WTC11 (cell line): ENCODE results near the gene RUNX1. TPM values are rescaled to one million over a fixed set of nuclear protein-coding genes. Genes with fewer than 3 reads are reported as not detected.

Experiments
- ATAC-seq: fragments of 200-7000 bp; cut with Tn5 transposase; 2 replicates; pipeline ENCODE4 v1.10.0; 2021; ENCODE audit warnings: mild to moderate bottlenecking, moderate library complexity
- CTCF ChIA-PET: fragments of 300-600 bp; sonication (Branson Sonifier 250); formaldehyde crosslinking; loops from one replicate; lab custom pipeline; 2021; ENCODE audit warnings: antibody characterized with exemption; lab: Charles Lee
- POLR2A ChIA-PET: fragments of 350-600 bp; sonication (Branson Sonifier 250); formaldehyde crosslinking; loops from one replicate; lab custom pipeline; 2021; ENCODE audit warnings: antibody characterized with exemption; lab: Charles Lee
- DNase-seq: peaks from one replicate; pipeline ENCODE4 v3.0.0; 2021; ENCODE audit warnings: low spot score
- H3K27ac Mint-ChIP-seq: 2 replicates; pipeline ENCODE4 v1.8.0; 2021; ENCODE audit warnings: mixed read lengths
- H3K27me3 Mint-ChIP-seq: 2 replicates; pipeline ENCODE4 v1.8.0; 2021; ENCODE audit warnings: low read depth, mild to moderate bottlenecking, moderate library complexity, mixed read lengths
- H3K36me3 Mint-ChIP-seq: 2 replicates; pipeline ENCODE4 v1.8.0; 2021; ENCODE audit warnings: mixed read lengths
- H3K4me1 Mint-ChIP-seq: 2 replicates; pipeline ENCODE4 v1.8.0; 2022; ENCODE audit warnings: mixed read lengths
- H3K4me3 Mint-ChIP-seq: 2 replicates; pipeline ENCODE4 v1.8.0; 2021; ENCODE audit warnings: mild to moderate bottlenecking, moderate library complexity, mixed read lengths
- H3K9me3 Mint-ChIP-seq: 2 replicates; pipeline ENCODE4 v1.8.0; 2021; ENCODE audit warnings: mixed read lengths
- FOXP1 ChIP-seq: sonication (generic); formaldehyde crosslinking; IDR thresholded peaks from 2 replicates; pipeline ENCODE4 v1.8.0; 2022; ENCODE audit warnings: missing genetic modification reagents, mild to moderate bottlenecking, moderate library complexity, borderline replicate concordance
- GTF2I ChIP-seq: fragments of 250-450 bp; sonication (Bioruptor Pico); conservative IDR thresholded peaks from 2 replicates; pipeline ENCODE4 v1.4.0; 2021; ENCODE audit warnings: mild to moderate bottlenecking
- IRF2 ChIP-seq: sonication (generic); formaldehyde crosslinking; IDR thresholded peaks from 2 replicates; pipeline ENCODE4 v1.8.0; 2022; ENCODE audit warnings: low read depth, missing genetic modification reagents, borderline replicate concordance
- PRDM15 ChIP-seq: sonication (generic); formaldehyde crosslinking; IDR thresholded peaks from 2 replicates; pipeline ENCODE4 v1.8.0; 2022; ENCODE audit warnings: missing genetic modification reagents
- TEAD1 ChIP-seq: sonication (generic); formaldehyde crosslinking; IDR thresholded peaks from 2 replicates; pipeline ENCODE4 v1.8.0; 2022; ENCODE audit warnings: mild to moderate bottlenecking, missing genetic modification reagents
- ZBTB21 ChIP-seq: sonication (generic); formaldehyde crosslinking; IDR thresholded peaks from 2 replicates; pipeline ENCODE4 v1.8.1; 2023; ENCODE audit warnings: mild to moderate bottlenecking, missing genetic modification reagents, borderline replicate concordance
- ZNF416 ChIP-seq: fragments of 250-450 bp; sonication (Bioruptor Pico); IDR thresholded peaks from 2 replicates; pipeline ENCODE4 v1.9.0; 2021; ENCODE audit warnings: mild to moderate bottlenecking, inconsistent platforms
- total RNA-seq: library from RNA; stranded (reverse); gene quantifications from 3 replicates; pipeline ENCODE4 v1.2.3, GENCODE V29; 2021
- TF ChIP-seq, protein P1 (sequence below): sonication (generic); formaldehyde crosslinking; IDR thresholded peaks from 2 replicates; pipeline ENCODE4 v1.8.0; 2022; ENCODE audit warnings: mild to moderate bottlenecking, missing genetic modification reagents
- TF ChIP-seq, protein P2 (sequence below): sonication (generic); formaldehyde crosslinking; IDR thresholded peaks from 2 replicates; pipeline ENCODE4 v1.8.0; 2022; ENCODE audit warnings: mild to moderate bottlenecking, missing genetic modification reagents
- TF ChIP-seq, protein P3 (sequence below): sonication (generic); formaldehyde crosslinking; conservative IDR thresholded peaks from 2 replicates; pipeline ENCODE4 v1.8.1; 2023; ENCODE audit warnings: mild to moderate bottlenecking, low read depth, missing genetic modification reagents, moderate library complexity

RUNX1 gene
- total RNA-seq, 1 experiment from 2014 or later: 2.2 TPM

DNA sequence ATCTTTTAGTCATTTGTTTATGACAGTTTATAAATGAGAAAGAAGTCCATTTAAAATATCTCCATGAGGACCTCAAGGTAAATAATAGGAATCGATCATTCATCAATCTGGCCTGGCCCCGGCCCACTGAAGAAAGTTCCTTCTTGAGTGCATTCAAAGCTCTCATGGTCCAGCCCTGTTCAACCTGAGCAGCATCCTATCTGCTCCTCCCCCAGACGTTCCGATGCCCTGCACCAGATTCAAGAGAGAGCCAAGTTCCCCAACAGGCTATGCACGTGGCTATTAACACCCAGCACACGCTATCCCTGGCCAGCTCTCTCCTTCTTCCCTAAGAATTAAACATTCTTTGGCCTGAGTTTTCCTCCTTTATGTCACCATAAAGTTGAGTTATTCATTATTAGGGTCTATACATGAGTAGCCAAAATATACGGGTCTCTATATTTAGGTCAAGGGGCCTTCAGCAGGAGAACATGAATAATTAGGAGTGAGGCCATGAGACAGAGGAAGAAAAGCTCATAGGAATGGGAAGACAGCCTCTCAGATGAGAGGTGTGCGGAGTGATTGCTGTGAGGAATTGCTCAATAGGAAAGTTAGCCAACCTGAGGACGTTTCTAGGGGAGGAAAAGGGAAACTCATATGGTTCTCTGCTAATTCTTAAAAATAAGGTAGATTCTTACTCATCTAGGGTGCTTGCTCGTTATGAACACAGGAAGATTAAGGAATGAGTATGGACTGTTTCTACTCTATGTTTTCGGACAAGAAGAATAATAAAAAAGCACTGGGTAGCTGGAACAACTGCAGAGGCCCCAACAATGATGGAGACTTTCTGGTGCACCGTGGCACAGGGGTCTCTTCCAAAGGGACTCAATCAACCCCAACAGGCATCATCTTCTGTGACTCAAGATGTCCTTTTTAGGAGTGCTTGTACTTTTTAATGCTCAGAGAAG lies 23.6 kb downstream of the RUNX1 start (continued):
- TF ChIP-seq, protein P1, sequence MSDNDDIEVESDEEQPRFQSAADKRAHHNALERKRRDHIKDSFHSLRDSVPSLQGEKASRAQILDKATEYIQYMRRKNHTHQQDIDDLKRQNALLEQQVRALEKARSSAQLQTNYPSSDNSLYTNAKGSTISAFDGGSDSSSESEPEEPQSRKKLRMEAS: no peak

DNA sequence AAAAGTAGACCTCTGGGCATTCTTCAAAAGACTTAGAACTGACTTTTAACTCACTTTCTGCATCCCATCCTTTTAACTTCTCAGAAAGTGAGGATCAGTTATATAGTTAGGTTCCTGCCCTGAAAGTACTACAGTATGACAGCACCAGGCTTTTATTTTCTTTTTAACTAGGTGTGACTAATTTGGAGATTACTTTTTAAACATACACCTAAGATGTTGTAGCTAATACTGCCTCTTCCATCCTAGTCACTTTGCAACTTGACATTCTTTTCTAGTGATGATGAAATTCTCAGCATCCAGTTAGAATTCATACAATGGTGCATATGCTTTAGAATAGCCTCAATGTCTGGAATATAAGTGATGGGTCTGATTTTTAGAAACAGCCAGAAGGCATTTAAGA lies 24.6 kb downstream of the RUNX1 start:
- DNase-seq: no peak
- ChIA-PET POLR2A (no interaction called here), CTCF (interaction anchor here (1.3 kb wide), 1 partner anchor 9 kb away, joined by 4 read pairs; no protein-coding TSS in a partner anchor)
- TF ChIP-seq IRF2 (no peak), TEAD1 (CRISPR knock-in tag) (no peak), ZNF416 (CRISPR knock-in tag) (no peak), FOXP1 (no peak)
- TF ChIP-seq, protein P2, sequence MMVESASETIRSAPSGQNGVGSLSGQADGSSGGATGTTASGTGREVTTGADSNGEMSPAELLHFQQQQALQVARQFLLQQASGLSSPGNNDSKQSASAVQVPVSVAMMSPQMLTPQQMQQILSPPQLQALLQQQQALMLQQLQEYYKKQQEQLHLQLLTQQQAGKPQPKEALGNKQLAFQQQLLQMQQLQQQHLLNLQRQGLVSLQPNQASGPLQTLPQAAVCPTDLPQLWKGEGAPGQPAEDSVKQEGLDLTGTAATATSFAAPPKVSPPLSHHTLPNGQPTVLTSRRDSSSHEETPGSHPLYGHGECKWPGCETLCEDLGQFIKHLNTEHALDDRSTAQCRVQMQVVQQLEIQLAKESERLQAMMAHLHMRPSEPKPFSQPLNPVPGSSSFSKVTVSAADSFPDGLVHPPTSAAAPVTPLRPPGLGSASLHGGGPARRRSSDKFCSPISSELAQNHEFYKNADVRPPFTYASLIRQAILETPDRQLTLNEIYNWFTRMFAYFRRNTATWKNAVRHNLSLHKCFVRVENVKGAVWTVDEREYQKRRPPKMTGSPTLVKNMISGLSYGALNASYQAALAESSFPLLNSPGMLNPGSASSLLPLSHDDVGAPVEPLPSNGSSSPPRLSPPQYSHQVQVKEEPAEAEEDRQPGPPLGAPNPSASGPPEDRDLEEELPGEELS (CRISPR knock-in tag): no peak
- no peaks in the 10 kb centered on the region for H3K36me3 Mint-ChIP-seq
- H3K27ac Mint-ChIP-seq: no peak overlapping the region
- H3K4me3 Mint-ChIP-seq: no peak overlapping the region
- ATAC-seq: no peak
- H3K4me1 Mint-ChIP-seq: peaks cover 36% of the 10 kb centered on the region
- H3K9me3 Mint-ChIP-seq: peaks cover 6% of the 10 kb centered on the region
- peaks cover 13% of the 10 kb centered on the region for H3K27me3 Mint-ChIP-seq

DNA sequence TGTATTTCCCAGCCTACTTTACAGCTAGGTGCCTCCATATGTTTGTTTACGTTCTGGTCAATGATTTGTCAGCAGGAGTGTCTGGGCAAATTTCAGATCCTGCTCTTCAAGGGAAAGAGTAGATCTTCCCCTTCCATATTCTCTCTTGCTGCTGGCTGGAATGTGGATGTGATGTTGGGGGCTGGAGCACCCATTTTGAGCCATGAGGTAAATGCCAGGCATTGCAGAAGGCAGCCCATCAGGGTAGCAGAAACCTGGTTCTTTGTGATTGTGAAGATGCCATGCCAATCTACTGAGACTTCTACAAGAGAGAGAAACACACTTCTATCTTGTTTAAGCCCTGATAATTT lies 25.1 kb downstream of the RUNX1 start:
- H3K9me3 Mint-ChIP-seq: peaks cover 6% of the 10 kb centered on the region
- DNase-seq: no peak
- peaks cover 36% of the 10 kb centered on the region for H3K4me1 Mint-ChIP-seq
- no peaks in the 10 kb centered on the region for H3K36me3 Mint-ChIP-seq
- CTCF ChIA-PET: no interaction called here
- POLR2A ChIA-PET: no interaction called here
- TF ChIP-seq PRDM15 (CRISPR knock-in tag) (no peak), GTF2I (CRISPR knock-in tag) (peak; percentile 93), ZBTB21 (CRISPR knock-in tag) (no peak)
- TF ChIP-seq, protein P3, sequence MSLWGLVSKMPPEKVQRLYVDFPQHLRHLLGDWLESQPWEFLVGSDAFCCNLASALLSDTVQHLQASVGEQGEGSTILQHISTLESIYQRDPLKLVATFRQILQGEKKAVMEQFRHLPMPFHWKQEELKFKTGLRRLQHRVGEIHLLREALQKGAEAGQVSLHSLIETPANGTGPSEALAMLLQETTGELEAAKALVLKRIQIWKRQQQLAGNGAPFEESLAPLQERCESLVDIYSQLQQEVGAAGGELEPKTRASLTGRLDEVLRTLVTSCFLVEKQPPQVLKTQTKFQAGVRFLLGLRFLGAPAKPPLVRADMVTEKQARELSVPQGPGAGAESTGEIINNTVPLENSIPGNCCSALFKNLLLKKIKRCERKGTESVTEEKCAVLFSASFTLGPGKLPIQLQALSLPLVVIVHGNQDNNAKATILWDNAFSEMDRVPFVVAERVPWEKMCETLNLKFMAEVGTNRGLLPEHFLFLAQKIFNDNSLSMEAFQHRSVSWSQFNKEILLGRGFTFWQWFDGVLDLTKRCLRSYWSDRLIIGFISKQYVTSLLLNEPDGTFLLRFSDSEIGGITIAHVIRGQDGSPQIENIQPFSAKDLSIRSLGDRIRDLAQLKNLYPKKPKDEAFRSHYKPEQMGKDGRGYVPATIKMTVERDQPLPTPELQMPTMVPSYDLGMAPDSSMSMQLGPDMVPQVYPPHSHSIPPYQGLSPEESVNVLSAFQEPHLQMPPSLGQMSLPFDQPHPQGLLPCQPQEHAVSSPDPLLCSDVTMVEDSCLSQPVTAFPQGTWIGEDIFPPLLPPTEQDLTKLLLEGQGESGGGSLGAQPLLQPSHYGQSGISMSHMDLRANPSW: no peak
- ATAC-seq: no peak
- no peak overlapping the region for H3K4me3 Mint-ChIP-seq
- peaks cover 13% of the 10 kb centered on the region for H3K27me3 Mint-ChIP-seq
- no peak overlapping the region for H3K27ac Mint-ChIP-seq
